WI38 (cell line): ENCODE results near the gene GSS.

ENCODE experiments used
- H3K4me3 ChIP-seq: 2 replicates; pipeline ENCODE4 v1.5.1; 2011; ENCODE audit warnings: low read depth, mild to moderate bottlenecking, control low read depth, low read length
- CTCF ChIP-seq: IDR thresholded peaks from 2 replicates; pipeline ENCODE4 v1.5.1; 2012; ENCODE audit warnings: low read depth, mild to moderate bottlenecking, control low read depth, low read length

Gene GSS

GRCh38 chr20:34980543-34981233 is 25.1 kb upstream of the GSS start:
- H3K4me3 ChIP-seq = no peak overlapping the region
- TF ChIP-seq CTCF = no peak

GRCh38 chr20:34979366-34980153 is 24.0 kb upstream of the GSS start:
- no peak for TF ChIP-seq CTCF
- no peak overlapping the region for H3K4me3 ChIP-seq

GRCh38 chr20:34978092-34978744 is 22.6 kb upstream of the GSS start:
- no peak for TF ChIP-seq CTCF
- no peak overlapping the region for H3K4me3 ChIP-seq

GRCh38 chr20:34977365-34978091 is 21.9 kb upstream of the GSS start:
- no peak overlapping the region for H3K4me3 ChIP-seq
- no peak for TF ChIP-seq CTCF

GRCh38 chr20:34976286-34976685 is 20.7 kb upstream of the GSS start:
- no peak for TF ChIP-seq CTCF

GRCh38 chr20:34974246-34974645 is 18.6 kb upstream of the GSS start:
- TF ChIP-seq CTCF = no peak
- H3K4me3 ChIP-seq = no peak overlapping the region

More at GRCh38 chr20:34976286-34976685, 20.7 kb upstream of the GSS start:
- no peak overlapping the region for H3K4me3 ChIP-seq
